Subcutaneous preadipocyte (primary cell): ENCODE results near the gene ZNF785. TPM values are rescaled to one million over a fixed set of nuclear protein-coding genes. Genes with fewer than 3 reads are reported as not detected.

Source experiments
- small RNA-seq: library from RNA; depleted of rRNA; stranded (forward); fragments of <200 nt; gene quantifications from one replicate; pipeline ENCODE3, GENCODE V24; 2012
- total RNA-seq: library from RNA; depleted of rRNA; stranded (reverse); fragments of >200 nt; gene quantifications from 2 replicates; pipeline ENCODE4 v1.2.3, GENCODE V29; 2012

The ZNF785 gene
- total RNA-seq = 9.4 and 11.4 TPM in 2 replicates

GRCh38 chr16:30585400-30586191, at the start of gene ZNF785:
ZNF785 (minus strand) TSS chr16:30585697; CDS start chr16:30585611, 86 bp downstream.

GRCh38 chr16:30609926-30610839, 24.7 kb upstream of the ZNF785 start, which contains the start of gene ZNF689:
ZNF689 (minus strand) TSS chr16:30610389; CDS start chr16:30610041, 348 bp downstream.

GRCh38 chr16:30571445-30572322, 13.8 kb downstream of the ZNF785 start, which contains the start of gene ZNF688:
ZNF688 (minus strand) TSS chr16:30571714; CDS start chr16:30571629, 85 bp downstream.

GRCh38 chr16:30557957-30558788, 27.3 kb downstream of the ZNF785 start, which contains the start of gene ZNF764:
ZNF764 (minus strand) TSS chr16:30558374; CDS start chr16:30558182, 192 bp downstream.

GRCh38 chr16:30534368-30535105, 51.0 kb downstream of the ZNF785 start, which contains the start of gene ZNF747:
ZNF747 (minus strand) TSS chr16:30534858; CDS start chr16:30534679, 179 bp downstream.

Small RNA genes within 50 kb of the gene (small RNA-seq; reads per million reads assigned to genes)
- gene AC093249.1 (not detected), gene AC093249.4 (not detected)

Other genes starting within 250 kb of the ZNF785 start
- 21.7 and 22.3 TPM in 2 replicates for gene CD2BP2, start 230.4 kb downstream of the ZNF785 start, total RNA-seq
- gene TBC1D10B, start 215.2 kb downstream of the ZNF785 start, total RNA-seq = 38.6 and 47.3 TPM in 2 replicates
- gene MYL11, start 210.9 kb downstream of the ZNF785 start, total RNA-seq = not detected in 2 replicates
- gene SEPTIN1, start 203.1 kb downstream of the ZNF785 start, total RNA-seq = 0.20 TPM in 1 of 2 replicates, not detected in the other
- gene ZNF48, start 190.3 kb downstream of the ZNF785 start, total RNA-seq = 5.5 and 6.5 TPM in 2 replicates
- 9.8 and 12.1 TPM in 2 replicates for gene ZNF771, start 178.1 kb downstream of the ZNF785 start, total RNA-seq
- gene DCTPP1, start 155.7 kb downstream of the ZNF785 start, total RNA-seq = 20.6 and 22.1 TPM in 2 replicates
- 6.8 and 7.7 TPM in 2 replicates for gene SEPHS2, start 139.8 kb downstream of the ZNF785 start, total RNA-seq
- gene ITGAL, start 113.0 kb downstream of the ZNF785 start, total RNA-seq = under 0.01 TPM in 1 of 2 replicates, not detected in the other
- gene ZNF768, start 59.1 kb downstream of the ZNF785 start, total RNA-seq = 18.0 and 20.5 TPM in 2 replicates
- gene ZNF747, start 50.8 kb downstream of the ZNF785 start, total RNA-seq = 8.1 and 8.4 TPM in 2 replicates
- 4.8 and 7.6 TPM in 2 replicates for gene ZNF764, start 27.3 kb downstream of the ZNF785 start, total RNA-seq
- 4.9 and 8.5 TPM in 2 replicates for gene ZNF688, start 14.0 kb downstream of the ZNF785 start, total RNA-seq
- gene ZNF689, start 24.7 kb upstream of the ZNF785 start, total RNA-seq = 5.1 and 5.5 TPM in 2 replicates
- 5.9 and 7.8 TPM in 2 replicates for gene PRR14, start 65.3 kb upstream of the ZNF785 start, total RNA-seq
- 13.2 and 32.6 TPM in 2 replicates for gene FBRS, start 72.7 kb upstream of the ZNF785 start, total RNA-seq
- gene SRCAP, start 113.5 kb upstream of the ZNF785 start, total RNA-seq = 14.0 and 19.4 TPM in 2 replicates
- 18.0 and 20.5 TPM in 2 replicates for gene PHKG2, start 162.7 kb upstream of the ZNF785 start, total RNA-seq
- gene CFAP119, start 176.4 kb upstream of the ZNF785 start, total RNA-seq = 1.5 and 2.5 TPM in 2 replicates
- gene RNF40, start 176.6 kb upstream of the ZNF785 start, total RNA-seq = 63.6 and 90.5 TPM in 2 replicates
- gene ZNF629, start 201.5 kb upstream of the ZNF785 start, total RNA-seq = 13.6 and 14.1 TPM in 2 replicates